ENCODE measurements around the gene RNASE2.

GRCh38 chr14:20905676-20906075 is 49.6 kb upstream of the RNASE2 start:
- TF ChIP-seq POLR2A (IDR thresholded peaks at IDR 0.05) = no peak
- TF ChIP-seq, protein P1, sequence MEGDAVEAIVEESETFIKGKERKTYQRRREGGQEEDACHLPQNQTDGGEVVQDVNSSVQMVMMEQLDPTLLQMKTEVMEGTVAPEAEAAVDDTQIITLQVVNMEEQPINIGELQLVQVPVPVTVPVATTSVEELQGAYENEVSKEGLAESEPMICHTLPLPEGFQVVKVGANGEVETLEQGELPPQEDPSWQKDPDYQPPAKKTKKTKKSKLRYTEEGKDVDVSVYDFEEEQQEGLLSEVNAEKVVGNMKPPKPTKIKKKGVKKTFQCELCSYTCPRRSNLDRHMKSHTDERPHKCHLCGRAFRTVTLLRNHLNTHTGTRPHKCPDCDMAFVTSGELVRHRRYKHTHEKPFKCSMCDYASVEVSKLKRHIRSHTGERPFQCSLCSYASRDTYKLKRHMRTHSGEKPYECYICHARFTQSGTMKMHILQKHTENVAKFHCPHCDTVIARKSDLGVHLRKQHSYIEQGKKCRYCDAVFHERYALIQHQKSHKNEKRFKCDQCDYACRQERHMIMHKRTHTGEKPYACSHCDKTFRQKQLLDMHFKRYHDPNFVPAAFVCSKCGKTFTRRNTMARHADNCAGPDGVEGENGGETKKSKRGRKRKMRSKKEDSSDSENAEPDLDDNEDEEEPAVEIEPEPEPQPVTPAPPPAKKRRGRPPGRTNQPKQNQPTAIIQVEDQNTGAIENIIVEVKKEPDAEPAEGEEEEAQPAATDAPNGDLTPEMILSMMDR (IDR thresholded peaks at IDR 0.05) = no peak
- no peak for TF ChIP-seq EP300 (IDR thresholded peaks at IDR 0.05)

Measured in stomach (tissue), 4 donors.